ENCODE results near the gene STK35. TPM values are rescaled to one million over a fixed set of nuclear protein-coding genes. Genes with fewer than 3 reads are reported as not detected.
"Not testable (repeated sequence)": the region's sequence is repeated elsewhere in the genome, so short reads cannot be mapped to it uniquely, and the experiment has no call there.

The STK35 gene
- total RNA-seq, 1 donor from 2014 or later = 11.3 TPM

- DNase-seq (ENCODE audit: low read depth in 2 of 2) = no peak
Measured at GRCh38 chr20:2156666-2157624, 55.3 kb downstream of the STK35 start.

- no peak for DNase-seq (ENCODE audit: low read depth in 2 of 2)
Measured at GRCh38 chr20:2162125-2162822, 60.6 kb downstream of the STK35 start.

- DNase-seq (ENCODE audit: low read depth in 2 of 2) = no peak
Measured at GRCh38 chr20:2162823-2163166, 61.2 kb downstream of the STK35 start.

GRCh38 chr20:2163312-2163711 is 61.7 kb downstream of the STK35 start:
- no peak for DNase-seq (ENCODE audit: low read depth in 2 of 2)

GRCh38 chr20:2163757-2164156 is 62.1 kb downstream of the STK35 start:
- DNase-seq (ENCODE audit: low read depth in 2 of 2) = no peak

GRCh38 chr20:2164421-2164820 is 62.8 kb downstream of the STK35 start:
- DNase-seq (ENCODE audit: low read depth in 2 of 2) = no peak

GRCh38 chr20:2164966-2165365 is 63.3 kb downstream of the STK35 start:
- DNase-seq (ENCODE audit: low read depth in 2 of 2) = no peak

GRCh38 chr20:2165871-2166270 is 64.2 kb downstream of the STK35 start:
- DNase-seq (ENCODE audit: low read depth in 2 of 2) = no peak

- no peak for DNase-seq (ENCODE audit: low read depth in 2 of 2)
Measured at GRCh38 chr20:2167112-2167511, 65.5 kb downstream of the STK35 start.

GRCh38 chr20:2168946-2169345 is 67.3 kb downstream of the STK35 start:
- DNase-seq (ENCODE audit: low read depth in 2 of 2) = no peak

GRCh38 chr20:2169456-2170088 is 67.9 kb downstream of the STK35 start:
- DNase-seq (ENCODE audit: low read depth in 2 of 2) = no peak

- no peak for DNase-seq (ENCODE audit: low read depth in 2 of 2)
Measured at GRCh38 chr20:2170404-2170803, 68.8 kb downstream of the STK35 start.

- DNase-seq (ENCODE audit: low read depth in 2 of 2) = no peak
Measured at GRCh38 chr20:2171266-2171790, 69.7 kb downstream of the STK35 start.

- not testable (repeated sequence) for DNase-seq (ENCODE audit: low read depth in 2 of 2)
Measured at GRCh38 chr20:2171840-2172239, 70.2 kb downstream of the STK35 start.

GRCh38 chr20:2172305-2173175 is 70.9 kb downstream of the STK35 start:
- DNase-seq (ENCODE audit: low read depth in 2 of 2) = peak; percentile 24 to 54

GRCh38 chr20:2173186-2173585 is 71.6 kb downstream of the STK35 start:
- DNase-seq (ENCODE audit: low read depth in 2 of 2) = no peak

GRCh38 chr20:2174067-2174466 is 72.4 kb downstream of the STK35 start:
- DNase-seq (ENCODE audit: low read depth in 2 of 2) = no peak

- no peak for DNase-seq (ENCODE audit: low read depth in 2 of 2)
Measured at GRCh38 chr20:2176946-2177345, 75.3 kb downstream of the STK35 start.

GRCh38 chr20:2178318-2179232 is 76.9 kb downstream of the STK35 start:
- peak in 1 of 2 donors; percentile 21 for DNase-seq (ENCODE audit: low read depth in 2 of 2)

GRCh38 chr20:2179233-2179580 is 77.6 kb downstream of the STK35 start:
- DNase-seq (ENCODE audit: low read depth in 2 of 2) = no peak

All from dermis microvascular lymphatic vessel endothelial cell (primary cell).